HFFc6 (cell line): ENCODE results near the gene ACSM6. TPM values are rescaled to one million over a fixed set of nuclear protein-coding genes. Genes with fewer than 3 reads are reported as not detected.
A peak's percentile ranks its signal among the peaks of the same experiment; 100 is the strongest.
"Not testable (repeated sequence)": the region's sequence is repeated elsewhere in the genome, so short reads cannot be mapped to it uniquely, and the experiment has no call there.

ENCODE experiments used
- DNase-seq: peaks from one replicate; pipeline ENCODE4 v3.0.0-alpha.2; 2018
- H3K27ac Mint-ChIP-seq: 2 replicates; pipeline ENCODE4 v1.8.0; 2020; ENCODE audit warnings: mild to moderate bottlenecking, mixed read lengths
- H3K27me3 Mint-ChIP-seq: 2 replicates; pipeline ENCODE4 v1.8.0; 2021; ENCODE audit warnings: mild to moderate bottlenecking, moderate library complexity, mixed read lengths; ENCODE audit not compliant: insufficient read depth
- H3K36me3 Mint-ChIP-seq: 2 replicates; pipeline ENCODE4 v1.8.0; 2021; ENCODE audit warnings: low read depth, mixed read lengths
- H3K4me1 Mint-ChIP-seq: 2 replicates; pipeline ENCODE4 v1.8.0; 2020; ENCODE audit warnings: low read depth, mixed read lengths
- H3K4me3 Mint-ChIP-seq: 2 replicates; pipeline ENCODE4 v1.8.0; 2020; ENCODE audit warnings: mild to moderate bottlenecking, moderate library complexity, mixed read lengths
- H3K9me3 Mint-ChIP-seq: 2 replicates; pipeline ENCODE4 v1.8.0; 2020; ENCODE audit warnings: mild to moderate bottlenecking, mixed read lengths
- total RNA-seq, 6 experiments: library from RNA; stranded (reverse); fragmentation: NEBNext Ultra II Directional; extraction: Animal tissue kit (Norgen Biotek cat#: 25700); gene quantifications; 2 replicates in 1 of 6; 3 replicates in 5 of 6; pipeline ENCODE4 v1.2.3, GENCODE V29; 2021
- TF ChIP-seq, protein P1 (sequence below): fragments of 200-600 bp; sonication (generic); IDR thresholded peaks from 2 replicates; pipeline ENCODE4 v1.5.0; 2021; ENCODE audit warnings: antibody characterized with exemption, mild to moderate bottlenecking

The ACSM6 gene
- total RNA-seq, 6 experiments from 2014 or later = not detected

DNA sequence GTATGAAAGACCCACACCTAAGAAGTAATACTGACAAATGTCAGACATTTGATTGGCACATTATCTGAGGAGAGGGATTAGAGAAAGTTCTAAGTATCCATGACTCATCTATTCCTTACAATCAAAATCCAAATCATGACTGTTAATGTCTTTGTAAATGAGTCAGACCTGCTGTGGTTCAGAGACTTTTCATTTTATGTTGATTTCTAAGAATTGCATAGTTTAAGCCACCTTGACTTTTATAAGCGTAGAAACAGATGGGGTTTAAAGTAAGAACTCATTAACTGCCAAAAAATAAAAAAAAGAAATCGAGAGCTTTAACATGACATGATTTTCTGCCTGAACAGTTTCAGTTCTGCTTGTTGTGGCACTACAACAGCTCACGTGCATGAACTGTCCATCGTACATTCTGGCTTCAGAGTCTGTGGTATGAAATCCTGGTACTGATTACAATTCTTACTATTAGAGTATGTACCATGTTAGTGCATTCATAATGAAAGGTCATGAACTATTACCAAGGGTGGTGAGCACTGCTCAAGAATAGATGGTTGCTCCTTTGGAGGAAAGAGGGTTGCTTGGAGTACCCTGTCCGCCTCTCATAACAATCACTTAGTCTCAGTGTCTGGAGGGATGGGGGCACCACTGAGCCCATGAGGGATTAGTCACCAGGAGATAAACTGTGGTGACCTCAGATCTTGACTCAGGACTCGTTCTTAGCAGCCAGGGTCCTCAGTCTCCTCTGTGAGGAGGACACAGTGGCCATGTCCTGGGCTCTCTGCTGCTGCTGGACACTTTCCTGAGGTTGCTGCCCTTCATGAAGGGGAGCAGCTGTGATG lies 42.2 kb downstream of the ACSM6 start:
- Mint-ChIP-seq H3K9me3 (peaks cover 14% of the 10 kb centered on the region), H3K27ac (peak overlapping the region; percentile 66), H3K36me3 (peaks cover 61% of the 10 kb centered on the region), H3K4me1 (peaks cover 52% of the 10 kb centered on the region), H3K27me3 (peaks cover 2% of the 10 kb centered on the region; the same call in 1 of the 2 replicates), H3K4me3 (peak overlapping the region; percentile 37)
- DNase-seq = peak; percentile 55
- TF ChIP-seq, protein P1, sequence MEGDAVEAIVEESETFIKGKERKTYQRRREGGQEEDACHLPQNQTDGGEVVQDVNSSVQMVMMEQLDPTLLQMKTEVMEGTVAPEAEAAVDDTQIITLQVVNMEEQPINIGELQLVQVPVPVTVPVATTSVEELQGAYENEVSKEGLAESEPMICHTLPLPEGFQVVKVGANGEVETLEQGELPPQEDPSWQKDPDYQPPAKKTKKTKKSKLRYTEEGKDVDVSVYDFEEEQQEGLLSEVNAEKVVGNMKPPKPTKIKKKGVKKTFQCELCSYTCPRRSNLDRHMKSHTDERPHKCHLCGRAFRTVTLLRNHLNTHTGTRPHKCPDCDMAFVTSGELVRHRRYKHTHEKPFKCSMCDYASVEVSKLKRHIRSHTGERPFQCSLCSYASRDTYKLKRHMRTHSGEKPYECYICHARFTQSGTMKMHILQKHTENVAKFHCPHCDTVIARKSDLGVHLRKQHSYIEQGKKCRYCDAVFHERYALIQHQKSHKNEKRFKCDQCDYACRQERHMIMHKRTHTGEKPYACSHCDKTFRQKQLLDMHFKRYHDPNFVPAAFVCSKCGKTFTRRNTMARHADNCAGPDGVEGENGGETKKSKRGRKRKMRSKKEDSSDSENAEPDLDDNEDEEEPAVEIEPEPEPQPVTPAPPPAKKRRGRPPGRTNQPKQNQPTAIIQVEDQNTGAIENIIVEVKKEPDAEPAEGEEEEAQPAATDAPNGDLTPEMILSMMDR = 0 out of 2 replicates have a peak, but pooled peaks have one; percentile 24

DNA sequence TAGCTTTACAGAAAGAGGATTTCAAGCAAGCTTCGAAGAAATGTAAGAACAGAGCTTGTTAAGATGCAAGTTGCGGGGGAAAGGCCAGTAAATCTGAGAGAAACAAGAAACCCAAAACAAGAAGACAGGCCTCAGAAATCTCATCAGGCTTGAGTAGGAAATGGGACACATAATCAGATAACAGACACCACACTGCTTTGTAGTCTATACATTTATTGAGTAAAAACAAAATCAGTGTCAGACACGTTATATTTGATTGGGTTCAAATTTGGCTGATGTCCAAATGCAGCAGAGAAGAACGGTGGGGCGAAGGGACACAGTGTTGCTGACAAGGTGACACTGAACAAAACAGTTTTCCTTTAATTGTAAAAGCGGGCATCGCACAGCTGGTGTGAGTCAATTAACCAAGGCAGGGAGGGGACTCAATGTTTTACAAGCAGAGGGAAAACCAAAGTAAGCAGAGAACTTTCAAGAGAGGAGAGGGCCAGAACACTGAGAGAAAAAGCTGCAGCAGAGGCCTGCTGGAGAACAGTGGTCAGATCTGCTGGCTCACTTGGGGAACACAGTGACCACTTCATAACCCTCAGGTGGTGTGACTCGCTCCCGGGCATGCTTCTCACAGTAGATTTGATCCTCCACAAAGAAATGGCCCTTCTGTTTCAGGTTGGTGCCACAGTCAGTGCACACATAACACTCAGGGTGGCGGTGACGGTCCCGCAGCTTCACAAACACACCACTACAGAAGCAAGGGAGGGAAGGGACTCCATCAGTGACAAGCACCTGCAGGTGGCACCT lies 43.5 kb downstream of the ACSM6 start:
- Mint-ChIP-seq H3K27me3 (peaks cover 2% of the 10 kb centered on the region; the same call in 1 of the 2 replicates), H3K36me3 (peaks cover 53% of the 10 kb centered on the region), H3K4me3 (no peak overlapping the region), H3K4me1 (peaks cover 51% of the 10 kb centered on the region), H3K27ac (peak overlapping the region; percentile 48), H3K9me3 (0 out of 2 replicates have a peak, but pooled peaks cover 6% of the 10 kb centered on the region)
- TF ChIP-seq, protein P1 = no peak
- peak; percentile 27 for DNase-seq

DNA sequence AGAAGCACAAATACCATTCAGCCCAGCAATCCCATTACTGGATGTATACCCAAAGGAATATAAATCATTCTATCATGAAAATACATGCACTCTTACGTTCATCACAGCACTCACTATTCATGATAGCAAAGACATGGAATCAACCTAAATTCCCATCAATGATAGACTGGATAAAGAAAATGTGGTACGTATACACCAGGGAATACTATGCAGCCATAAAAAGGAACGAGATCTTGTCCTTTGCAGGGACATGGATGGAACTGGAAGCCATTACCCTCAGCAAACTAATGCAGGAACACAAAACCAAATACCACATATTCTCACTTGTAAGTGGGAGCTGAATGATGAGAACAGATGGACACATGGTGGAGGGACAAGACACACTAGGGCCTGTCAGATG lies 46.1 kb downstream of the ACSM6 start:
- Mint-ChIP-seq H3K4me1 (peaks cover 46% of the 10 kb centered on the region), H3K36me3 (peaks cover 34% of the 10 kb centered on the region)
- H3K9me3 Mint-ChIP-seq, H3K27me3 Mint-ChIP-seq, H3K27ac Mint-ChIP-seq, DNase-seq, H3K4me3 Mint-ChIP-seq: not testable (repeated sequence)

DNA sequence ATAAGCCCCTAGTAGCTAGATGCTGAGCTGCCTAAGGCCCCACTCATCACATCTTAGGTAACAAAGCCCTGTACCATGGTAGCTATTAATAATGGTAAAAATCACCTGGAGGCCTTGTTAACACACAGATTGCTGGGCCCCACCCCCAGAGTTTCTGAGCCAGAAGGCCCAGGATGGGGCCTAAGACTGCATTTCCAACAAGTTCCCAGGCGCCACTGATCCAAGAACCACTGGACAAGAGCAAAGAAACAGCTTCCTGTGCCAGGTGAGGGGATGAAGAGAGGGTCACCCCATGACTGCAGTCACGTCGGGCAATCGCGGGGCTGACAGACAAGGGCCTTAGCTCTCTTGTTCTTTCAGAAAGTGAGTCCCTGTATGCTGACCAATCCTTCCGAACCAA lies 46.8 kb downstream of the ACSM6 start:
- Mint-ChIP-seq H3K36me3 (peaks cover 32% of the 10 kb centered on the region), H3K27ac (no peak overlapping the region), H3K9me3 (no peaks in the 10 kb centered on the region), H3K4me1 (peaks cover 39% of the 10 kb centered on the region), H3K4me3 (no peak overlapping the region), H3K27me3 (no peaks in the 10 kb centered on the region; the same call in 1 of the 2 replicates)
- TF ChIP-seq, protein P1 = no peak
- DNase-seq = no peak

DNA sequence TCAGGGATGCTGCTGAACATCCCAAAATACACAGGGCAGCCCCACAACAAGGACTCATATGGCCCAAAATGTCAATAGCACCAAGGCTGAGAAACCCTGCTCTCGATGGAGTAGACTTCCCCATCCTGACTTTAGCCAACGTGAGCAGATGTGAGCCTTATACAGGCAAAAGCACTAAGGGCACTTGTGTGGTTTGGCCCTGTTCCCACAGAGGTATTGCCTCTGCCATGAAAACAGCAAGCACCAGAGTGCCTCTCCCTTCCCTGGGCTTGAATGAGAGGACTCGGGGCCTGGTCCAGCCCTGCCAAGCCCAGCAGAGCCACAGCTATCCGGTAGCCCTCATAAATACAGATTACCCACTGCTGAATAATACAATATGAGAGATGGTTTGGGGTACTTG lies 47.5 kb downstream of the ACSM6 start:
- no peaks in the 10 kb centered on the region; the same call in 1 of the 2 replicates for H3K27me3 Mint-ChIP-seq
- no peak for DNase-seq
- H3K9me3 Mint-ChIP-seq = no peaks in the 10 kb centered on the region
- TF ChIP-seq, protein P1 = no peak
- peaks cover 32% of the 10 kb centered on the region for H3K36me3 Mint-ChIP-seq
- H3K4me1 Mint-ChIP-seq = peaks cover 37% of the 10 kb centered on the region
- H3K27ac Mint-ChIP-seq = no peak overlapping the region
- H3K4me3 Mint-ChIP-seq = no peak overlapping the region
